ENCODE measurements around the gene METRNL.
A peak's percentile ranks its signal among the peaks of the same experiment; 100 is the strongest.
"Not testable (repeated sequence)": the region's sequence is repeated elsewhere in the genome, so short reads cannot be mapped to it uniquely, and the experiment has no call there.

METRNL gene

DNA sequence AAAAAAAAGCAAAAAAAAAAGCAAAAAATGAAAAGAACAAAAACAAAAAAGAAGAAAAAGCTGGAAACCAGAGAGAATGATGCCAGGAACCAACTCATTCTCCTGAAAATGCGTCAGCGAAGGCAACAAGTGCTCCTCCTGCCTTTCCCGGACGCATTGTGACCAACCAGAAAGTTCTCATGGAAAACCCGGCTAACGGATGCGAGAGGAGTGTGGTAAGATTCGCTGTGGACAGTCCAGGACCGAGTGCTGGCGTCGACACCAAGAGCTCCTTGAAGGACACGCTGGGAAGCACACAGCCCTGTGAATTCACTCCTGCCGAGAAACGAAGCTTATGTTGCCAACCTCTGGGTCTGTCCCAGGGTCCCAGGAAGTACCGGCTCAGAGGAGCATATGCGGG lies 43.4 kb downstream of the METRNL start:
- no peak for DNase-seq (ENCODE audit: low spot score)

DNA sequence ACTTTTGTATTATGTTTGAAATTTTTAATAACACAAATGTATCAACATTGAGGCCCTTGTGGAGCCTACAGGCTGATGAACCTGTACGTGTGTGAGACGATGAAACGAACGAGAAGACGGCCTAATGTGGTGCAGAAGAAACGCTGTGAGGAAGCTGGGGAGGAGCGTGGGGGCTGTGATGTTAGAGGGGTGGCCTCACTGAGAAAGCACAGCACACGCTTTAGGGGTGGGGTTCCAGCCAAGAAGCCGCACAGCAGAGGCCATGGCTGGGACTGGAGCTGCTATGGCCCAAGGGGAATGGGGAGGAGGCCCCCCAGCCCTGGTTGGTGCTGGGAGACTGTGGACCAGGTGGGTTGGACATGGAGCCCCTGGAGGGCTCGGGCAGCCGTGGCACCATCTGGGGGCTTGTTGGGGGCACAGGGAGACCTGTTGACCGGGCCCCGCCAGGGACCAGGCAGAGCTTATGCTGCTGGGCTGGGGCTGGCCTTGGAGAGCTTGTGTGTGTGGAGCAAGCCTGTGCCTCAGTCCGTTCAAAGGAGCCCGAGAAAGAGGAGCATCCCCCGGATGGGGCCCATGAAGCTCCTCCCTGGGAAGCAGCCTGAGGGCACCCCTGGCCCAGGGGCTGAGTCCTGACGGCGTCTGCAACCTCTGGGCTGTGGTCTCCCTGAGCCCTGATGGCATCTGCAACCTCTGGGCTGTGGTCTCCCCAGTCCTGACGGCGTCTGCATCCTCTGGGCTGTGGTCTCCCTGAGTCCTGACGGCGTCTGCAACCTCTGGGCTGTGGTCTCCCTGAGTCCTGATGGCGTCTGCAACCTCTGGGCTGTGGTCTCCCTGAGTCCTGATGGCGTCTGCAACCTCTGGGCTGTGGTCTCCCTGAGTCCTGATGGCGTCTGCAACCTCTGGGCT lies 44.7 kb downstream of the METRNL start:
- no peak for DNase-seq (ENCODE audit: low spot score)

GRCh38 chr17:83124871-83125514 lies 45.6 kb downstream of the METRNL start:
- DNase-seq (ENCODE audit: low spot score), result peak; percentile 53

DNA sequence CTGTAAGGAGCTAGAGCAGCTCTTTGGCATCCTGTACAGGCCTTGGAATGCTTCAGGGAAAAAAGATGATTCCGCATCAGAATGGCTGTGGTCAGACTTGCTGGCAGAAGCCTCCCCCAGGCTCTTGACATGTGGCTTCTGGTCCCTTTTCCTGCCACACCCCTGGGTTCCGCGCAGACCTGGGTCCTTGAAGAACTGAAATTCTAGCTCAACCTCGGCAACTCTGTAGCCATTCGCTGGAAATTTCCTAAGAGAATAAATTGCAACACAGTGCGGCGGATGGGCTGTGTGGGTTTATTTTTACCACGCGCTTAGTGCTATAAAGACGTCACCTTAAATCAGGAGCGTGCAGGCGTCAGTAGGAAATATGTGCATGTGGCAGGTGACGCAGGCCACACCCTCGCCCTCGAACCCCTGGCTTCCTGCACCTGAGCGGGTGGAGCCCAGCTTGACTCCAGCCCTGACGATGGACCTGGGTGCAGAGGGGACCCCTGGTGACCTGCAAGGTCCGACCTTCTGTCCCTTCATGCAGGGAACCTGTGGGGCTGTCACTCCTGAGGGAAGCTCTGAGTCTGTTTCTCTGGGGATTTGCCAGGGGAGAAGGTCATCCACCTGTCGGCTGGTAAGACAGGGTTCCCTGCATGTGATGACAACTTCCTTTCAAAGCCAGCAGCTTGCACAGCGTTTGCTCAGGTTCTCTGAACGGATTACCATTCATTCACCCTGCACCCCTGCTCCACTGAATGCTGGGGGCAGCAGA lies 46.3 kb downstream of the METRNL start:
- DNase-seq (ENCODE audit: low spot score), result peak; percentile 72

DNA sequence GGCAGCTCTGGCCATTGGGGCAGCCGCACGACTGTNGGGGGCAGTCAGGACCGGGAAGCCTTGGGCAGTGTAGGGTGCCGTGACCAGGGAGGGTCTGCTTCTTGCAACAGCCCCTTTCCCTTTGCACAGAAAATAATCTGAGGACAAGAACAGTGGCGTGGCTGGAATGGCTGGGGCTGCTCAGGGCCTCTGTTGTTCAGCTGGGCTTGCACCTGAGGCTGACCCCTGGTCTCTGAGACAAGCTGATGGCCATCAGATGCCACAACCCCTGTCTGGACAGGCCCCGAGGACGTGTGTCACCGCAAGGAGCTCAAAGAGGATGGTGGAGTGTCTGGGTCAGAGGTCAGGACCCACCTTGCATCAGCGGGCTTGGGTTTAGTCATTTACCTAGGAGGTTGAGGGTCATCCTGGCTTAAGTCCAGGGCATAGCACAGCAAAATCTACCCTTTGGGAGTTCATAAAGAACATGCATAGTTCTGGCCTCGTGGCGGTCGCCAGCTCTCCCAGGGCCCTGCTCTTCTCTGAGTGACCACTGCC lies 46.9 kb downstream of the METRNL start:
- DNase-seq (ENCODE audit: low spot score), result no peak

- no peak for DNase-seq (ENCODE audit: low spot score)
These were observed 48.2 kb downstream of the METRNL start for GRCh38 chr17:83127431-83128160.

- DNase-seq (ENCODE audit: low spot score), result no peak
These were observed 49.2 kb downstream of the METRNL start for GRCh38 chr17:83128306-83129240.

GRCh38 chr17:83129676-83130075 lies 50.3 kb downstream of the METRNL start:
- no peak for DNase-seq (ENCODE audit: low spot score)

GRCh38 chr17:83131401-83132011 lies 52.1 kb downstream of the METRNL start:
- DNase-seq (ENCODE audit: low spot score), result no peak

- DNase-seq (ENCODE audit: low spot score), result no peak
These were observed 53.1 kb downstream of the METRNL start for GRCh38 chr17:83132251-83133081.

- DNase-seq (ENCODE audit: low spot score), result no peak
These were observed 54.1 kb downstream of the METRNL start for GRCh38 chr17:83133302-83134121.

DNA sequence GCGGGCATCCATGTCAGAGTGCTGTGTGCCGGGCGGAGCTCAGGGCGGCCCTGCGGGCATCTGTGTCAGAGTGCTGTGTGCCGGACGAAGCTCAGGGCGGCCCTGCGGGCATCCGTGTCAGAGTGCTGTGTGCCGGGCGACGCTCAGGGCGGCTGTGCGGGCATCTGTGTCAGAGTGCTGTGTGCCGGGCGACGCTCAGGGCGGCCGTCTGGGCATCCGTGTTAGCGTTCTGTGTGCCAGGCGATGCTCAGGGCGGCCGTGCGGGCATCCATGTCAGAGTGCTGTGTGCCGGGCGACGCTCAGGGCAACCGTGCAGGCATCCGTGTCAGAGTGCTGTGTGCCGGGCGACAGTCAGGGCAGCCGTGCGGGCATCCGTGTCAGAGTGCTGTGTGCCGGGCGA lies 55.0 kb downstream of the METRNL start:
- not testable (repeated sequence) for DNase-seq (ENCODE audit: low spot score)

- DNase-seq (ENCODE audit: low spot score), result no peak
These were observed 56.3 kb downstream of the METRNL start for GRCh38 chr17:83135692-83136091.

DNA sequence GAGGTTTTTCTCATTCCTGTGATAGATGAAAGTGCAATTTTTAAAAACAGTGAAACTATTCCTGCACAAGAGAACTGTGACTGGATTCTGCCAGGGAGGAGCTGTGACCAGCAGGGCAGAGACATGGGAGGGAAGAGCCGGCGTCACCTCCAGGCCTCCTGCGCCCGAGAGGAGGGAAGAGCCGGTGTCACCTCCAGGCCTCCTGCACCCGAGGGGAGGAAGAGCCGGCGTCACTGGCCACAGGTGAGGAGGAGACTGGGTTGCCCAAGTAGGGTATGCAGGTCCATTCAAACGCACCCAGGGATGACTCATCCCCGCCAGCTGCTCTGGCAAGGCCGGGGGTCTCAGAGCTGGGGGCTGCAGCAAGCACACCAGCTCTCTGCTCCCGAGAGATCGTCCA lies 56.7 kb downstream of the METRNL start:
- no peak for DNase-seq (ENCODE audit: low spot score)

DNA sequence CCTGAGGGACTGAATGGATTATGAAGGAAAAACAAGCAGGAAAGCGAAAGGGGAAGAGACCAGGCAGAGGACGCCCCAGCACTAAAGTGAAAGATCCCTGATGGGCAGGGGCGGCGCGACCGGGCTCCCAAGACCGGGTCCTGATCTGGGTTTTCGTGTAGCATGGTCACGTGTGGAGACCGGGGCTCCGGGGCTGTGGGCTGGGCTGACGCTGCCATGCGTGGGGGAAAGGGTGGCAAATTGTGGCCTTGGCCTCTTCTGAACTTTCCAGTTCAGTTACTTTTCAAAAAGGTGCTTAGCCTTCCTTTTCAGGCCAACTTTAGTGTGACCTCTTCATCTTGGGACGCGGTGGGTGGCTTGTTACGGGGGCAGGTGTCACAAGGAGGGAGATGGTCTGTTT lies 57.5 kb downstream of the METRNL start:
- DNase-seq (ENCODE audit: low spot score), result no peak

GRCh38 chr17:83137523-83137922 lies 58.1 kb downstream of the METRNL start:
- DNase-seq (ENCODE audit: low spot score), result no peak

- no peak for DNase-seq (ENCODE audit: low spot score)
These were observed 59.4 kb downstream of the METRNL start for GRCh38 chr17:83138820-83139219.

DNA sequence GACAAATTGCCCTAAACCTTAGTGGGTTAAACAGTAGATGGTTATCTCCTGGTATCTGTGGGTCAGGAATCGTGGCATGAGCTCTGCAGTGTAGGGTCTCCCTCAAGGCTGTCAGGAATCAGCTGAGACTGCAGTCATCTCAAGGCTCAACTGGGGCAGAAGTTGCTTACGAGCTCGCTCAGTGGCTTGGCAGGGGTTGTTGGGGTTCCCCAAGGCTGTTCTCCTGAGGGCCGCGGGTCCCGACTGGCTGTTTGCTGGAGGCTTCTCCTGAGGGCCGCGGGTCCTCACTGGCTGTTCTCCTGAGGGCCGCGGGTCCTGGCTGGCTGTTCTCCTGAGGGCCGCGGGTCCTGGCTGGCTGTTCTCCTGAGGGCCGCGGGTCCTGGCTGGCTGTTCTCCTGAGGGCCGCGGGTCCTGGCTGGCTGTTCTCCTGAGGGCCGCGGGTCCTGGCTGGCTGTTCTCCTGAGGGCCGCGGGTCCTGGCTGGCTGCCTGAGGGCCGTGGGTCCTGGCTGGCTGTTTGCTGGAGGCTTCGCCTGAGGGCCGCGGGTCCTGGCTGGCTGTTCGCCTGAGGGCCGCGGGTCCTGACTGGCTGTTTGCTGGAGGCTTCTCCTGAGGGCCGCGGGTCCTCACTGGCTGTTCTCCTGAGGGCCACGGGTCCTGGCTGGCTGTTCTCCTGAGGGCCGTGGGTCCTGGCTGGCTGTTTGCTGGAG lies 60.3 kb downstream of the METRNL start:
- DNase-seq (ENCODE audit: low spot score), result not testable (repeated sequence)

All from putamen (tissue), 1 donor.